GM21515 (cell line): Measurements from ENCODE around the gene DMPK.
"Not testable (repeated sequence)": the region's sequence is repeated elsewhere in the genome, so short reads cannot be mapped to it uniquely, and the experiment has no call there.

Experiments
- ATAC-seq: cut with Tn5 transposase; IDR thresholded peaks from one replicate; pipeline ENCODE4 v1.9.1; 2021; ENCODE audit not compliant: unreplicated experiment

The DMPK gene

GRCh38 chr19:45751483-45751882 is 30.8 kb downstream of the DMPK start:
- not testable (repeated sequence) for ATAC-seq

- no peak for ATAC-seq
These were observed 34.8 kb downstream of the DMPK start for GRCh38 chr19:45747513-45747912.

- no peak for ATAC-seq
These were observed 35.4 kb downstream of the DMPK start for GRCh38 chr19:45746866-45747265.

- no peak for ATAC-seq
These were observed 36.7 kb downstream of the DMPK start for GRCh38 chr19:45745606-45746005.

- ATAC-seq = no peak
These were observed 39.3 kb downstream of the DMPK start for GRCh38 chr19:45742969-45743368.

GRCh38 chr19:45739498-45740439 is 42.5 kb downstream of the DMPK start:
- ATAC-seq = no peak

GRCh38 chr19:45733160-45733810 is 49.0 kb downstream of the DMPK start, which contains the start of gene MEIOSIN:
Gene MEIOSIN (plus strand): TSS chr19:45733439. CDS start chr19:45735377, 1,938 bp downstream.
- ATAC-seq = no peak

GRCh38 chr19:45730368-45731288 is 51.7 kb downstream of the DMPK start, which contains the start of gene FBXO46:
Gene FBXO46 (minus strand): TSS chr19:45730896. CDS start chr19:45713495, 17,401 bp downstream.
- ATAC-seq = peak; percentile 86

GRCh38 chr19:45729800-45730290 is 52.4 kb downstream of the DMPK start:
- no peak for ATAC-seq

- not testable (repeated sequence) for ATAC-seq
These were observed 53.6 kb downstream of the DMPK start for GRCh38 chr19:45728683-45729082.

GRCh38 chr19:45720065-45720464 is 62.2 kb downstream of the DMPK start:
- ATAC-seq = not testable (repeated sequence)
